Measurements from ENCODE around the gene LRRTM2.

LRRTM2 gene

DNA sequence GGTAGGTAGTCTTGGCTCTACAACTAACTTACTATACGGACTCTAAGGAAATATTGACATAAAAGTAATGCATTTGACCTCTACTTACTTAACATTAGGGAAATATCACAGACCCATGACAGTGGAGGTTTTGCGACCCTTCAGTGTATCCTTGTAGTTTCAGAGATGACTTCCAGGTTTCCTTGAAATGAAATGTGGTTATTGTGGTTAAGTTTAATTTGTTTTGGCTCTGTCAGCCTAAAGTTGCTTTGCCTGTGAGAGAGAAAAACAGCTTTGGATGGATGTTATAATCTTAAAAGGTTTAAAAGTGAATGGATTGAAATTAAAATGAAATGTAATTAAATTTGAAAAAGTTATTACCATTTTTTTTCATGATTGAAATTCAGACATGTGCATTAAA, 42.9 kb downstream of the LRRTM2 start:
- H3K27ac ChIP-seq (ENCODE audit: low read depth, low read length, poor library complexity, severe bottlenecking), result no peak overlapping the region
- H3K4me2 ChIP-seq (ENCODE audit: low read length), result no peak overlapping the region
- H3K9me3 ChIP-seq (ENCODE audit: low read length), result no peaks in the 10 kb centered on the region
- H3F3A ChIP-seq (ENCODE audit: insufficient read depth, low read length), result no peaks in the 10 kb centered on the region
- H3K4me3 ChIP-seq (ENCODE audit: low read depth, low read length, poor library complexity, severe bottlenecking), result no peak overlapping the region
- H3K9ac ChIP-seq (ENCODE audit: low read length), result no peak overlapping the region
- no peaks in the 10 kb centered on the region for H3K9me2 ChIP-seq (ENCODE audit: low read depth, low read length)
- H3K79me2 ChIP-seq (ENCODE audit: insufficient read depth, low read length), result no peaks in the 10 kb centered on the region
- H4K20me1 ChIP-seq (ENCODE audit: insufficient read depth, low read length), result no peaks in the 10 kb centered on the region
- H2AFZ ChIP-seq (ENCODE audit: low read length), result no peak overlapping the region
- H3K27me3 ChIP-seq (ENCODE audit: insufficient read depth, low read length), result no peaks in the 10 kb centered on the region
- H3K36me3 ChIP-seq (ENCODE audit: insufficient read depth, low read length), result no peaks in the 10 kb centered on the region; the same call in 1 of the 2 replicates
- H3K4me1 ChIP-seq (ENCODE audit: insufficient read depth, low read length, severe bottlenecking), result no peaks in the 10 kb centered on the region
- TF ChIP-seq, protein P1, sequence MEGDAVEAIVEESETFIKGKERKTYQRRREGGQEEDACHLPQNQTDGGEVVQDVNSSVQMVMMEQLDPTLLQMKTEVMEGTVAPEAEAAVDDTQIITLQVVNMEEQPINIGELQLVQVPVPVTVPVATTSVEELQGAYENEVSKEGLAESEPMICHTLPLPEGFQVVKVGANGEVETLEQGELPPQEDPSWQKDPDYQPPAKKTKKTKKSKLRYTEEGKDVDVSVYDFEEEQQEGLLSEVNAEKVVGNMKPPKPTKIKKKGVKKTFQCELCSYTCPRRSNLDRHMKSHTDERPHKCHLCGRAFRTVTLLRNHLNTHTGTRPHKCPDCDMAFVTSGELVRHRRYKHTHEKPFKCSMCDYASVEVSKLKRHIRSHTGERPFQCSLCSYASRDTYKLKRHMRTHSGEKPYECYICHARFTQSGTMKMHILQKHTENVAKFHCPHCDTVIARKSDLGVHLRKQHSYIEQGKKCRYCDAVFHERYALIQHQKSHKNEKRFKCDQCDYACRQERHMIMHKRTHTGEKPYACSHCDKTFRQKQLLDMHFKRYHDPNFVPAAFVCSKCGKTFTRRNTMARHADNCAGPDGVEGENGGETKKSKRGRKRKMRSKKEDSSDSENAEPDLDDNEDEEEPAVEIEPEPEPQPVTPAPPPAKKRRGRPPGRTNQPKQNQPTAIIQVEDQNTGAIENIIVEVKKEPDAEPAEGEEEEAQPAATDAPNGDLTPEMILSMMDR (IDR thresholded peaks at IDR 0.05; ENCODE audit: low read length), result no peak
- TF ChIP-seq EZH2 (IDR thresholded peaks at IDR 0.05; ENCODE audit: borderline replicate concordance, low read length), result no peak

DNA sequence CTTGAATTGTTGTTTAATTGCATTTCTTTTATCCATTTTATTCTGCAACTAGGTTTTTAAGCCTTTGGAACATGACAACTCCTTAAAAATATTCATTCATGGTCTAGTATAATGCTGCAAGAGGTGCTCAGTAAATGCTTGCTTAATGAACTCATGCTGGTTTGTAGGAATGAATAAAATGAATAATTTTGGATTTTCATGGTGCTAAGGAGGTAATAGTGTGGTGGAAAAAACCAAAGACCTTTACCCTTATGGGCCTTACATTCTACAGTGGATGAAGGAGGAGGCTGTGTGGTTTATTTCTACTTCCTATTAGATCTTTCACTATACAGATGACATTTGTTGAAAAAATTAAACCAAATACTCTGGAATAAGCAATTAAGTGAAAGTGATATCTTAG, 43.4 kb downstream of the LRRTM2 start:
- Histone ChIP-seq H3K79me2 (ENCODE audit: insufficient read depth, low read length) (no peaks in the 10 kb centered on the region), H3K27ac (ENCODE audit: low read depth, low read length, poor library complexity, severe bottlenecking) (no peak overlapping the region), H3K9me2 (ENCODE audit: low read depth, low read length) (no peaks in the 10 kb centered on the region), H3K4me3 (ENCODE audit: low read depth, low read length, poor library complexity, severe bottlenecking) (no peak overlapping the region), H3F3A (ENCODE audit: insufficient read depth, low read length) (no peaks in the 10 kb centered on the region), H3K36me3 (ENCODE audit: insufficient read depth, low read length) (no peaks in the 10 kb centered on the region; the same call in 1 of the 2 replicates), H3K9me3 (ENCODE audit: low read length) (no peaks in the 10 kb centered on the region), H3K4me2 (ENCODE audit: low read length) (no peak overlapping the region), H3K4me1 (ENCODE audit: insufficient read depth, low read length, severe bottlenecking) (no peaks in the 10 kb centered on the region), H3K9ac (ENCODE audit: low read length) (no peak overlapping the region), H4K20me1 (ENCODE audit: insufficient read depth, low read length) (no peaks in the 10 kb centered on the region), H2AFZ (ENCODE audit: low read length) (no peak overlapping the region), H3K27me3 (ENCODE audit: insufficient read depth, low read length) (no peaks in the 10 kb centered on the region)
- TF ChIP-seq, protein P1 (IDR thresholded peaks at IDR 0.05; ENCODE audit: low read length), result no peak
- no peak for TF ChIP-seq EZH2 (IDR thresholded peaks at IDR 0.05; ENCODE audit: borderline replicate concordance, low read length)

DNA sequence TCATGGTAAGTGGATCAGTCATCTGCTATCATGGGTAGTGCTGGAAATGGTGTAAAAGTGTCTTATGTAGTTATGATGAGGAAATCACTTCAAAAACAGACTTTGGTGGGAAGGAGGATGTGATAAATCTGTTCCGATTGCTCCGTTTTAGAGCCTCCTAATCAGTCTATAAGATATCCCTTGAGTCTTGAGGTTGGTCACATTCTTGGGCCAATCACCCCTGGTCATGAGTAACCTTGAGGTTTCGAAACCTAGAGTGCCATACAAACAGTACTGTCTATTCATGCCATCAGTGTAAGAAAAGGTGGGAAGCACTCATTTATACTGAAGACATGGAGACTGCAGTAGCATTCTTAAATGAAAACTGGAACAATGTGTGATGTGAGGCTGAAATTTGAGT, 45.8 kb downstream of the LRRTM2 start:
- H3K9me3 ChIP-seq (ENCODE audit: low read length), result no peaks in the 10 kb centered on the region
- no peaks in the 10 kb centered on the region for H3K79me2 ChIP-seq (ENCODE audit: insufficient read depth, low read length)
- no peaks in the 10 kb centered on the region; the same call in 1 of the 2 replicates for H3K36me3 ChIP-seq (ENCODE audit: insufficient read depth, low read length)
- H3K9ac ChIP-seq (ENCODE audit: low read length), result no peak overlapping the region
- TF ChIP-seq, protein P1 (IDR thresholded peaks at IDR 0.05; ENCODE audit: low read length), result no peak
- TF ChIP-seq EZH2 (IDR thresholded peaks at IDR 0.05; ENCODE audit: borderline replicate concordance, low read length), result no peak
- H3K4me2 ChIP-seq (ENCODE audit: low read length), result no peak overlapping the region
- no peaks in the 10 kb centered on the region for H3K27me3 ChIP-seq (ENCODE audit: insufficient read depth, low read length)
- no peaks in the 10 kb centered on the region for H3K4me1 ChIP-seq (ENCODE audit: insufficient read depth, low read length, severe bottlenecking)
- H2AFZ ChIP-seq (ENCODE audit: low read length), result no peak overlapping the region
- H3K27ac ChIP-seq (ENCODE audit: low read depth, low read length, poor library complexity, severe bottlenecking), result no peak overlapping the region
- H3F3A ChIP-seq (ENCODE audit: insufficient read depth, low read length), result no peaks in the 10 kb centered on the region
- no peaks in the 10 kb centered on the region for H4K20me1 ChIP-seq (ENCODE audit: insufficient read depth, low read length)
- H3K9me2 ChIP-seq (ENCODE audit: low read depth, low read length), result no peaks in the 10 kb centered on the region
- H3K4me3 ChIP-seq (ENCODE audit: low read depth, low read length, poor library complexity, severe bottlenecking), result no peak overlapping the region
